CD8-positive, alpha-beta memory T cell (primary cell): ENCODE data around the gene CCHCR1. TPM values are rescaled to one million over a fixed set of nuclear protein-coding genes. Genes with fewer than 3 reads are reported as not detected.

ENCODE experiments used
- CTCF ChIA-PET: fragments of 350-600 bp; sonication (Branson Sonifier 250); formaldehyde crosslinking; loops from one replicate; lab custom pipeline; 2021; ENCODE audit warnings: antibody characterized with exemption; lab: Charles Lee
- POLR2A ChIA-PET: fragments of 350-600 bp; sonication (Branson Sonifier 250); formaldehyde crosslinking; loops from one replicate; lab custom pipeline; 2021; ENCODE audit warnings: antibody characterized with exemption; lab: Charles Lee
- DNase-seq, 5 donors: peaks; one replicate each; pipeline versions ENCODE4 v3.0.0 to v3.0.0-alpha.2; 2020 to 2022; ENCODE audit warnings: mixed read lengths in 1 of 5
- H3K27ac ChIP-seq: one replicate; pipeline ENCODE4 v1.7.0; 2013; ENCODE audit warnings: low read depth, mild to moderate bottlenecking, low read length, moderate library complexity
- H3K27me3 ChIP-seq: 2 replicates; pipeline ENCODE4 v1.7.0; 2013; ENCODE audit warnings: low read length, mild to moderate bottlenecking; ENCODE audit not compliant: insufficient read depth, poor library complexity, severe bottlenecking
- H3K36me3 ChIP-seq: 2 replicates; pipeline ENCODE4 v1.7.0; 2013; ENCODE audit warnings: mild to moderate bottlenecking, low read length, moderate library complexity; ENCODE audit not compliant: insufficient read depth
- H3K4me1 ChIP-seq: 2 replicates; pipeline ENCODE4 v1.7.0; 2013; ENCODE audit warnings: mild to moderate bottlenecking, low read length, moderate library complexity; ENCODE audit not compliant: insufficient read depth
- H3K4me3 ChIP-seq: 2 replicates; pipeline ENCODE4 v1.7.0; 2013; ENCODE audit warnings: mild to moderate bottlenecking, low read length
- H3K9me3 ChIP-seq: 2 replicates; pipeline ENCODE4 v1.7.0; 2013; ENCODE audit warnings: mild to moderate bottlenecking, low read length
- H3K27ac Mint-ChIP-seq, 8 donors: one replicate each; pipeline ENCODE4 v1.8.0; 2020 to 2021; ENCODE audit warnings: mixed read lengths in 8 of 8, mild to moderate bottlenecking in 6 of 8, inconsistent platforms in 3 of 8, moderate library complexity in 3 of 8
- H3K27me3 Mint-ChIP-seq, 2 donors: one replicate each; pipeline ENCODE4 v1.8.0; 2020 to 2021; ENCODE audit warnings: mixed read lengths in 2 of 2, mild to moderate bottlenecking in 1 of 2, moderate library complexity in 1 of 2
- H3K36me3 Mint-ChIP-seq, 3 donors: one replicate each; pipeline ENCODE4 v1.8.0; 2020 to 2021; ENCODE audit warnings: mixed read lengths in 3 of 3, inconsistent platforms in 1 of 3, mild to moderate bottlenecking in 1 of 3
- H3K4me1 Mint-ChIP-seq, 3 donors: one replicate each; pipeline ENCODE4 v1.8.0; 2020 to 2021; ENCODE audit warnings: mixed read lengths in 3 of 3, inconsistent platforms in 1 of 3, mild to moderate bottlenecking in 1 of 3
- H3K4me3 Mint-ChIP-seq, 7 donors: one replicate each; pipeline ENCODE4 v1.8.0; 2020 to 2021; ENCODE audit warnings: mixed read lengths in 7 of 7, mild to moderate bottlenecking in 6 of 7, moderate library complexity in 4 of 7, inconsistent platforms in 2 of 7
- H3K9me3 Mint-ChIP-seq, 5 donors: one replicate each; pipeline ENCODE4 v1.8.0; 2020 to 2022; ENCODE audit warnings: mixed read lengths in 5 of 5, mild to moderate bottlenecking in 3 of 5, moderate library complexity in 2 of 5, inconsistent platforms in 1 of 5
- polyA plus RNA-seq: library from polyadenylated mRNA; unstranded; fragments of 300-500 nt; fragmentation: Illumina TruSeq; gene quantifications from one replicate; pipeline ENCODE4 v1.2.3, GENCODE V29; 2021
- total RNA-seq, 2 experiments: library from RNA; stranded (reverse); gene quantifications; one replicate each; pipeline ENCODE4 v1.2.3, GENCODE V29; 2021

CCHCR1 gene
- total and polyA plus RNA-seq, 3 experiments from 2014 or later = 7.4 to 46.1 (median 45.9) TPM

- Histone ChIP-seq H3K9me3 (no peaks in the 10 kb centered on the region), H3K36me3 (no peaks in the 10 kb centered on the region), H3K27ac (no peak overlapping the region), H3K4me3 (no peak overlapping the region), H3K4me1 (no peaks in the 10 kb centered on the region), H3K27me3 (no peaks in the 10 kb centered on the region)
- CTCF ChIA-PET = interaction anchor here (0.9 to 1.1 kb wide), 2 partner anchors 14 to 43 kb away, joined by 3 read pairs; no protein-coding TSS in a partner anchor
- Mint-ChIP-seq H3K9me3 (no peaks in the 10 kb centered on the region), H3K27me3 (peaks cover 7 to 9% of the 10 kb centered on the region in 2 donors), H3K36me3 (no peaks in the 10 kb centered on the region), H3K4me1 (peaks cover 2 to 3% (median 3%) of the 10 kb centered on the region in 3 donors), H3K4me3 (peak overlapping the region in 1 of 7 donors; percentile 32), H3K27ac (peak overlapping the region in 1 of 8 donors; percentile 50)
- POLR2A ChIA-PET = interaction anchor here (0.5 kb wide), 1 partner anchor 276 kb away, joined by 3 read pairs; no protein-coding TSS in a partner anchor
- DNase-seq = no peak
These were observed 34.6 kb downstream of the CCHCR1 start for GRCh38 chr6:31122791-31123706.

- H3K4me1 ChIP-seq = no peaks in the 10 kb centered on the region
- POLR2A ChIA-PET = no interaction called here
- H3K27me3 ChIP-seq = no peaks in the 10 kb centered on the region
- no peaks in the 10 kb centered on the region for H3K36me3 Mint-ChIP-seq
- H3K27ac ChIP-seq = no peak overlapping the region
- no peaks in the 10 kb centered on the region for H3K4me1 Mint-ChIP-seq
- no peak overlapping the region for H3K4me3 Mint-ChIP-seq
- no peak overlapping the region for H3K27ac Mint-ChIP-seq
- H3K9me3 ChIP-seq = no peaks in the 10 kb centered on the region
- CTCF ChIA-PET = no interaction called here
- no peaks in the 10 kb centered on the region for H3K9me3 Mint-ChIP-seq
- H3K4me3 ChIP-seq = no peak overlapping the region
- H3K27me3 Mint-ChIP-seq = peaks cover 12% of the 10 kb centered on the region in 2 donors
- no peak for DNase-seq
- H3K36me3 ChIP-seq = no peaks in the 10 kb centered on the region
These were observed 36.3 kb downstream of the CCHCR1 start for GRCh38 chr6:31121131-31121790.

GRCh38 chr6:31120151-31120915 is 37.3 kb downstream of the CCHCR1 start, which contains the start of gene CDSN:
TSS of gene CDSN (minus strand) at chr6:31120446. CDS start at chr6:31120419, 27 bp downstream.
- Histone ChIP-seq H3K4me3 (no peak within 1 kb of the TSS), H3K36me3 (no peaks in the 10 kb centered on the region), H3K27ac (no peak within 1 kb of the TSS), H3K9me3 (no peaks in the 10 kb centered on the region), H3K4me1 (no peaks in the 10 kb centered on the region), H3K27me3 (no peaks in the 10 kb centered on the region)
- Mint-ChIP-seq H3K27me3 (peaks cover 19 to 20% of the 10 kb centered on the region in 2 donors), H3K27ac (no peak within 1 kb of the TSS), H3K36me3 (no peaks in the 10 kb centered on the region), H3K4me3 (no peak within 1 kb of the TSS), H3K9me3 (no peaks in the 10 kb centered on the region), H3K4me1 (peaks cover 0 to 3% (median 0%) of the 10 kb centered on the region in 3 donors)
- CTCF ChIA-PET = interaction anchor here (1.0 kb wide), 2 partner anchors 7 to 9 kb away, joined by 3 read pairs; no protein-coding TSS in a partner anchor
- POLR2A ChIA-PET = no interaction called here
- DNase-seq = no peak

GRCh38 chr6:31118178-31118577 is 39.4 kb downstream of the CCHCR1 start:
- Mint-ChIP-seq H3K4me1 (peaks cover 0 to 5% (median 3%) of the 10 kb centered on the region in 3 donors), H3K9me3 (no peaks in the 10 kb centered on the region), H3K27me3 (peaks cover 21 to 28% of the 10 kb centered on the region in 2 donors), H3K36me3 (no peaks in the 10 kb centered on the region), H3K27ac (no peak overlapping the region), H3K4me3 (no peak overlapping the region)
- ChIA-PET POLR2A (no interaction called here), CTCF (interaction anchor here (0.7 to 1.1 kb wide), 2 partner anchors 249 to 655 kb away, joined by 3 to 4 read pairs; no protein-coding TSS in a partner anchor)
- DNase-seq = no peak
- Histone ChIP-seq H3K9me3 (no peaks in the 10 kb centered on the region), H3K36me3 (no peaks in the 10 kb centered on the region), H3K27ac (no peak overlapping the region), H3K27me3 (no peaks in the 10 kb centered on the region), H3K4me1 (no peaks in the 10 kb centered on the region), H3K4me3 (no peak overlapping the region)

- Histone ChIP-seq H3K9me3 (no peaks in the 10 kb centered on the region), H3K36me3 (no peaks in the 10 kb centered on the region), H3K27me3 (no peaks in the 10 kb centered on the region), H3K4me3 (no peak overlapping the region), H3K4me1 (no peaks in the 10 kb centered on the region), H3K27ac (no peak overlapping the region)
- no peak overlapping the region for H3K4me3 Mint-ChIP-seq
- H3K4me1 Mint-ChIP-seq = peaks cover 0 to 5% (median 3%) of the 10 kb centered on the region in 3 donors
- ChIA-PET POLR2A (no interaction called here), CTCF (interaction anchor here (0.8 to 2.3 kb wide), 2 partner anchors 10 to 37 kb away, joined by 3 to 9 read pairs; no protein-coding TSS in a partner anchor)
- peaks cover 25 to 32% of the 10 kb centered on the region in 2 donors for H3K27me3 Mint-ChIP-seq
- H3K36me3 Mint-ChIP-seq = no peaks in the 10 kb centered on the region
- H3K9me3 Mint-ChIP-seq = no peaks in the 10 kb centered on the region
- DNase-seq = no peak
- peak overlapping the region in 3 of 8 donors; percentile 22 to 74 (median 24) for H3K27ac Mint-ChIP-seq
These were observed 40.8 kb downstream of the CCHCR1 start for GRCh38 chr6:31116661-31117385.

GRCh38 chr6:31115941-31116560 is 41.6 kb downstream of the CCHCR1 start:
- ChIA-PET CTCF (interaction anchor here (0.6 to 2.3 kb wide), 3 partner anchors 11 to 29 kb away, joined by 3 to 9 read pairs (median 3); no protein-coding TSS in a partner anchor), POLR2A (interaction anchor here (0.6 kb wide), 1 partner anchor 23 kb away, joined by 3 read pairs; no protein-coding TSS in a partner anchor)
- H3K9me3 ChIP-seq = no peaks in the 10 kb centered on the region
- H3K27me3 Mint-ChIP-seq = peaks cover 25 to 35% of the 10 kb centered on the region in 2 donors
- H3K36me3 ChIP-seq = no peaks in the 10 kb centered on the region
- H3K36me3 Mint-ChIP-seq = no peaks in the 10 kb centered on the region
- no peak for DNase-seq
- H3K27ac Mint-ChIP-seq = no peak overlapping the region
- no peak overlapping the region for H3K4me3 Mint-ChIP-seq
- no peak overlapping the region for H3K27ac ChIP-seq
- H3K4me1 ChIP-seq = no peaks in the 10 kb centered on the region
- no peaks in the 10 kb centered on the region for H3K27me3 ChIP-seq
- peaks cover 0 to 5% (median 3%) of the 10 kb centered on the region in 3 donors for H3K4me1 Mint-ChIP-seq
- no peaks in the 10 kb centered on the region for H3K9me3 Mint-ChIP-seq
- no peak overlapping the region for H3K4me3 ChIP-seq
